Nephron progenitor cell (in vitro differentiated cells): ENCODE results near the gene ZDHHC14.

Source experiments
- DNase-seq: peaks from one replicate; pipeline ENCODE4 v3.0.0; 2021
- H3K27ac Mint-ChIP-seq: 2 replicates; pipeline ENCODE4 v1.8.0; 2021; ENCODE audit warnings: mild to moderate bottlenecking, moderate library complexity, mixed read lengths
- H3K27me3 Mint-ChIP-seq: 2 replicates; pipeline ENCODE4 v1.8.0; 2021; ENCODE audit warnings: mild to moderate bottlenecking, low read depth, mixed read lengths; ENCODE audit not compliant: poor library complexity
- H3K36me3 Mint-ChIP-seq: 2 replicates; pipeline ENCODE4 v1.8.0; 2021; ENCODE audit warnings: low read depth, mixed read lengths
- H3K4me1 Mint-ChIP-seq: 2 replicates; pipeline ENCODE4 v1.8.0; 2021; ENCODE audit warnings: mixed read lengths
- H3K4me3 Mint-ChIP-seq: 2 replicates; pipeline ENCODE4 v1.8.0; 2021; ENCODE audit warnings: mild to moderate bottlenecking, moderate library complexity, mixed read lengths
- H3K9me3 Mint-ChIP-seq: 2 replicates; pipeline ENCODE4 v1.8.0; 2021; ENCODE audit warnings: mild to moderate bottlenecking, moderate library complexity, mixed read lengths
- CTCF ChIP-seq: fragments of 200-600 bp; sonication (generic); IDR thresholded peaks from 2 replicates; pipeline ENCODE4 v1.5.0; 2021; ENCODE audit warnings: antibody characterized with exemption

ZDHHC14 gene

GRCh38 chr6:157549468-157549745 lies 168.4 kb downstream of the ZDHHC14 start:
- peaks cover 6% of the 10 kb centered on the region for H3K27me3 Mint-ChIP-seq
- H3K9me3 Mint-ChIP-seq = peaks cover 7% of the 10 kb centered on the region
- TF ChIP-seq CTCF = no peak
- no peak overlapping the region for H3K27ac Mint-ChIP-seq
- H3K36me3 Mint-ChIP-seq = peaks cover 7% of the 10 kb centered on the region
- peaks cover 35% of the 10 kb centered on the region for H3K4me1 Mint-ChIP-seq
- no peak for DNase-seq
- H3K4me3 Mint-ChIP-seq = no peak overlapping the region

- Mint-ChIP-seq H3K27ac (no peak overlapping the region), H3K36me3 (no peaks in the 10 kb centered on the region), H3K4me3 (no peak overlapping the region), H3K27me3 (peaks cover 6% of the 10 kb centered on the region), H3K9me3 (no peaks in the 10 kb centered on the region), H3K4me1 (peaks cover 35% of the 10 kb centered on the region)
- DNase-seq = no peak
- no peak for TF ChIP-seq CTCF
Measured at GRCh38 chr6:157550114-157550989, 169.4 kb downstream of the ZDHHC14 start.

- peaks cover 38% of the 10 kb centered on the region for H3K4me1 Mint-ChIP-seq
- peaks cover 9% of the 10 kb centered on the region for H3K27me3 Mint-ChIP-seq
- H3K36me3 Mint-ChIP-seq = no peaks in the 10 kb centered on the region
- no peak for TF ChIP-seq CTCF
- H3K27ac Mint-ChIP-seq = no peak overlapping the region
- no peaks in the 10 kb centered on the region for H3K9me3 Mint-ChIP-seq
- no peak for DNase-seq
- H3K4me3 Mint-ChIP-seq = no peak overlapping the region
Measured at GRCh38 chr6:157551041-157551832, 170.2 kb downstream of the ZDHHC14 start.

DNA sequence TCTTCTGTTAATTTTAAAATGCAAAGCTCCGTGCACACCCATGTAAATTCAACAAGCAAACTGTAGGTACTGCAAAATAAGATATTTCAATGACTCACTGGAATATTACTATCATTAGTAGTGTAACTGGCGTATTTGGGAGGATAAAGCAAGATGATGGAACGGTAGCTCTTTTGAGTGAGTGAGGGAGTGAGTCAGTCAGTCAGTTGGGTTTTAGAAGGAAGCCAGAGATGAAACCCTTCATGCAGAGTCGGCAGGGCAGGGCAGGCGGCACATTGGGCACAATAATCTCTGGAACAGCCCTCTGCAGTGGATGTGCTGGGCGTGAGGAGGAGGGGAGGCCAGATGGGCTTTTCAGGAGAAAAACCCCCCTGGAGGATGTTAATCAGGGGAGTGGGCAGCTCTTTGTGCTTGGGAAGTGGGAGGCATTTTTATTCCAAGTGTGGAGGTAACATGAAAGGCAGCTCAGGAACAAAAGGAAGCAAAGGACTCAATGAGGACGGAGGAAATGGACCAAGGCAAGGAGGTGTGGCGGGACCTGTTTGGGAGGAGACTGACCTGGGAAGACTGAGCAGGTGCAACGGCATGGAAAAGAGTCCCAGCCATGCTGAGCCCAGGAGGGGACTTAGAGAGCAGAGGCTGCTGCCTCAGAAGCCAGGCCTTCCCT lies 171.2 kb downstream of the ZDHHC14 start:
- no peak for TF ChIP-seq CTCF
- H3K4me3 Mint-ChIP-seq = no peak overlapping the region
- peaks cover 9% of the 10 kb centered on the region for H3K27me3 Mint-ChIP-seq
- no peaks in the 10 kb centered on the region for H3K36me3 Mint-ChIP-seq
- no peak for DNase-seq
- H3K27ac Mint-ChIP-seq = no peak overlapping the region
- peaks cover 38% of the 10 kb centered on the region for H3K4me1 Mint-ChIP-seq
- no peaks in the 10 kb centered on the region for H3K9me3 Mint-ChIP-seq

- no peak for DNase-seq
- Mint-ChIP-seq H3K4me3 (no peak overlapping the region), H3K4me1 (peaks cover 38% of the 10 kb centered on the region), H3K9me3 (no peaks in the 10 kb centered on the region), H3K36me3 (no peaks in the 10 kb centered on the region), H3K27me3 (peaks cover 9% of the 10 kb centered on the region), H3K27ac (no peak overlapping the region)
- no peak for TF ChIP-seq CTCF
Measured at GRCh38 chr6:157552820-157553485, 172.0 kb downstream of the ZDHHC14 start.
